Measurements from ENCODE around the gene PSMD5.

The PSMD5 gene

DNA sequence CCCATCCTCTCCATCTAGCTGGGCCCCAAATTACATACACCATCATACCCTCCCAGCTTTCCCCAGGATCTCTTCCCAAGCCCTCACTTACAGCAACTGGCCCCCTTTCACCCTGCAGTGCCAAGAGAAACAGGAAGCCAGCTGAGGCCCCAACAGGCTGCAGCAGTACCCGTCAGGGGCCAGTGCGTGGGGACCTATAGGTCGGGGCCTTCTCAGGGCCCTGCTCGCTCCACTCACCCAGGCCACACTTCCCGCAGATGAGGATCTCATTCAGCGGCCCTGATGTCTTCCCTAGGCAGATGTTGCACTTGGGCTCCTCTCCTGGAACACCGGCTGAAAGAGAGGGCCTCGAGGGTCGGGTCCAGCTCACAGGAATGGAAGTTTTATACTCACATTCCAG, 27.5 kb upstream of the PSMD5 start:
- H3K9ac ChIP-seq (ENCODE audit: low read length): no peak overlapping the region
- H3K79me2 ChIP-seq (ENCODE audit: low read length): peaks cover 26% of the 10 kb centered on the region
- H3K27me3 ChIP-seq (replicated peaks; ENCODE audit: insufficient read depth, low read length): no peaks in the 10 kb centered on the region
- peaks cover 48% of the 10 kb centered on the region for H3F3A ChIP-seq (ENCODE audit: insufficient read depth, low read length)
- H2AFZ ChIP-seq (ENCODE audit: low read length): no peak overlapping the region
- TF ChIP-seq EZH2 (optimal IDR thresholded peaks at IDR 0.05; ENCODE audit: low read depth, low read length) (no peak), EZH2phosphoT487 (IDR thresholded peaks at IDR 0.05; ENCODE audit: low read length) (no peak)
- TF ChIP-seq, protein P1, sequence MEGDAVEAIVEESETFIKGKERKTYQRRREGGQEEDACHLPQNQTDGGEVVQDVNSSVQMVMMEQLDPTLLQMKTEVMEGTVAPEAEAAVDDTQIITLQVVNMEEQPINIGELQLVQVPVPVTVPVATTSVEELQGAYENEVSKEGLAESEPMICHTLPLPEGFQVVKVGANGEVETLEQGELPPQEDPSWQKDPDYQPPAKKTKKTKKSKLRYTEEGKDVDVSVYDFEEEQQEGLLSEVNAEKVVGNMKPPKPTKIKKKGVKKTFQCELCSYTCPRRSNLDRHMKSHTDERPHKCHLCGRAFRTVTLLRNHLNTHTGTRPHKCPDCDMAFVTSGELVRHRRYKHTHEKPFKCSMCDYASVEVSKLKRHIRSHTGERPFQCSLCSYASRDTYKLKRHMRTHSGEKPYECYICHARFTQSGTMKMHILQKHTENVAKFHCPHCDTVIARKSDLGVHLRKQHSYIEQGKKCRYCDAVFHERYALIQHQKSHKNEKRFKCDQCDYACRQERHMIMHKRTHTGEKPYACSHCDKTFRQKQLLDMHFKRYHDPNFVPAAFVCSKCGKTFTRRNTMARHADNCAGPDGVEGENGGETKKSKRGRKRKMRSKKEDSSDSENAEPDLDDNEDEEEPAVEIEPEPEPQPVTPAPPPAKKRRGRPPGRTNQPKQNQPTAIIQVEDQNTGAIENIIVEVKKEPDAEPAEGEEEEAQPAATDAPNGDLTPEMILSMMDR (IDR thresholded peaks at IDR 0.05; ENCODE audit: low read length): no peak
- no peaks in the 10 kb centered on the region for H3K9me3 ChIP-seq (replicated peaks; ENCODE audit: insufficient read depth, low read length)
- H3K36me3 ChIP-seq (replicated peaks; ENCODE audit: insufficient read depth, low read length): 0 out of 2 replicates have a peak, but pooled peaks cover 7% of the 10 kb centered on the region
- H4K20me1 ChIP-seq (ENCODE audit: insufficient read depth, low read length): no peaks in the 10 kb centered on the region
- no peak for DNase-seq
- H3K4me3 ChIP-seq (ENCODE audit: low read length): no peak overlapping the region
- H3K4me1 ChIP-seq (ENCODE audit: low read length): peaks cover 42% of the 10 kb centered on the region
- no peak overlapping the region for H3K4me2 ChIP-seq (ENCODE audit: low read depth, low read length)
- H3K9me2 ChIP-seq (replicated peaks; ENCODE audit: insufficient read depth, low read length): no peaks in the 10 kb centered on the region
- no peak overlapping the region for H3K27ac ChIP-seq (ENCODE audit: low read length)

DNA sequence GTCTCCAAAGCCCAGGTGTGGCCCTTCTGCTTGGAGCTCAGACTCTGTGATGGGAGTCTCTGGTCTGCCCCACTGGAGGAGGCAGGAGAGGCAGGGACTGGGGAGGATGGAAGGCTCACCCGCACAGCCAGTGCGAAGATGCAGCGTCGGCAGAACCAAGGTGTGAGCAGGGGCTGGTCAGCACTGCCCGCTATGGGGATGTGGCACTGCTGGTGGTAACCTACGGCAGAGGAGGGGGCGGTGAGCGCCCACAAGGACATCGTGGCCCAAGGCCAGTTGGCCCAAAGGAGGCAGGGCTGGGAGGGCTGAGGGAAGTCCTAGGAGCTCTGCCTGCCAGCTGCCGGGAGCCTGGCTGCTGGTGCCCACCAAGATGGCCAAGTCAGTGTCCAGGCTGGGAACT, 27.0 kb upstream of the PSMD5 start:
- Histone ChIP-seq H3K36me3 (replicated peaks; ENCODE audit: insufficient read depth, low read length) (0 out of 2 replicates have a peak, but pooled peaks cover 7% of the 10 kb centered on the region), H3K4me2 (ENCODE audit: low read depth, low read length) (no peak overlapping the region; the same call in 1 of the 2 replicates)

DNA sequence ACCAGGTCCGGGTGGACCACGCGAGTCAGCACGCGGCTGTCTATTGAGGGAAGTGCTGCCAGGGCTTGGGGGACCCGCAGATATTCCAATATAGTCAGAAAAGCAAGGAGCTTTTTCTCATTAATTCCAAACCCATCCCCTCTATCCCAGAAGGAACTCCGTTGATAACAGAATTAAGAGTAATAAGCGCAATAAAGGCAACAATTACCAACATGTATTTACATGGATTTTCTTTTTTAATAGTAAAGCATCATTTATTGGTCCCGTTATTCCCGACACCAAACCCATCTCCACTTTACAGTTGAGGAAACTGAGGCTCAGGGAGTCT, 26.6 kb upstream of the PSMD5 start:
- Histone ChIP-seq H3F3A (ENCODE audit: insufficient read depth, low read length) (peaks cover 39% of the 10 kb centered on the region), H3K9me2 (replicated peaks; ENCODE audit: insufficient read depth, low read length) (no peaks in the 10 kb centered on the region), H3K4me1 (ENCODE audit: low read length) (peaks cover 33% of the 10 kb centered on the region), H3K79me2 (ENCODE audit: low read length) (peaks cover 17% of the 10 kb centered on the region), H3K4me3 (ENCODE audit: low read length) (peak overlapping the region; percentile 59), H3K27ac (ENCODE audit: low read length) (peak overlapping the region; percentile 46; the same call in 1 of the 2 replicates), H2AFZ (ENCODE audit: low read length) (peak overlapping the region; percentile 70; the same call in 1 of the 2 replicates), H3K27me3 (replicated peaks; ENCODE audit: insufficient read depth, low read length) (no peaks in the 10 kb centered on the region), H3K4me2 (ENCODE audit: low read depth, low read length) (peak overlapping the region; percentile 90), H3K36me3 (replicated peaks; ENCODE audit: insufficient read depth, low read length) (0 out of 2 replicates have a peak, but pooled peaks cover 7% of the 10 kb centered on the region), H3K9ac (ENCODE audit: low read length) (peak overlapping the region; percentile 38; the same call in 1 of the 2 replicates), H3K9me3 (replicated peaks; ENCODE audit: insufficient read depth, low read length) (no peaks in the 10 kb centered on the region), H4K20me1 (ENCODE audit: insufficient read depth, low read length) (no peaks in the 10 kb centered on the region)
- DNase-seq: no peak
- TF ChIP-seq, protein P1 (IDR thresholded peaks at IDR 0.05; ENCODE audit: low read length): no peak
- no peak for TF ChIP-seq EZH2 (optimal IDR thresholded peaks at IDR 0.05; ENCODE audit: low read depth, low read length)
- no peak for TF ChIP-seq EZH2phosphoT487 (IDR thresholded peaks at IDR 0.05; ENCODE audit: low read length)

More for the DNA sequence above, 27.0 kb upstream of the PSMD5 start:
- TF ChIP-seq EZH2phosphoT487 (IDR thresholded peaks at IDR 0.05; ENCODE audit: low read length) (no peak), EZH2 (optimal IDR thresholded peaks at IDR 0.05; ENCODE audit: low read depth, low read length) (no peak)
- TF ChIP-seq, protein P1 (IDR thresholded peaks at IDR 0.05; ENCODE audit: low read length): no peak
- H3K27me3 ChIP-seq (replicated peaks; ENCODE audit: insufficient read depth, low read length): no peaks in the 10 kb centered on the region
- H3K79me2 ChIP-seq (ENCODE audit: low read length): peaks cover 21% of the 10 kb centered on the region
- no peak overlapping the region for H3K9ac ChIP-seq (ENCODE audit: low read length)
- H3K9me2 ChIP-seq (replicated peaks; ENCODE audit: insufficient read depth, low read length): no peaks in the 10 kb centered on the region
- no peak overlapping the region; the same call in 1 of the 2 replicates for H3K27ac ChIP-seq (ENCODE audit: low read length)
- no peak overlapping the region for H2AFZ ChIP-seq (ENCODE audit: low read length)
- H3F3A ChIP-seq (ENCODE audit: insufficient read depth, low read length): peaks cover 43% of the 10 kb centered on the region
- no peak for DNase-seq
- H3K4me3 ChIP-seq (ENCODE audit: low read length): no peak overlapping the region
- H3K9me3 ChIP-seq (replicated peaks; ENCODE audit: insufficient read depth, low read length): no peaks in the 10 kb centered on the region
- H4K20me1 ChIP-seq (ENCODE audit: insufficient read depth, low read length): no peaks in the 10 kb centered on the region
- H3K4me1 ChIP-seq (ENCODE audit: low read length): peaks cover 37% of the 10 kb centered on the region

Data from MM.1S (cell line).